Psoas muscle (tissue), 8 donors: ENCODE results near the gene CLCN5. TPM values are rescaled to one million over a fixed set of nuclear protein-coding genes. Genes with fewer than 3 reads are reported as not detected.

Source experiments
- ATAC-seq, 4 donors: fragments of 200-7000 bp; cut with Tn5 transposase; one replicate each; pipeline ENCODE4 v1.9.1; 2020; ENCODE audit warnings: moderate library complexity in 3 of 4, mild to moderate bottlenecking in 2 of 4
- DNase-seq, 2 donors: peaks; one replicate each; pipeline ENCODE4 v3.0.0-alpha.2; 2020
- H3K27ac ChIP-seq: fragments of 200-600 bp; one replicate; pipeline ENCODE4 v1.8.0; 2022
- H3K27me3 ChIP-seq, 3 donors: fragments of 200-600 bp in 1 of 3; one replicate each; pipeline versions ENCODE4 v1.6.1 to v1.8.0; 2013 to 2022; ENCODE audit warnings: low read length in 2 of 3, mild to moderate bottlenecking in 2 of 3, moderate library complexity in 1 of 3; ENCODE audit not compliant: insufficient read depth in 3 of 3
- H3K36me3 ChIP-seq, 2 donors: fragments of 200-600 bp in 1 of 2; one replicate each; pipeline versions ENCODE4 v1.6.1 to v1.8.0; 2013 to 2022; ENCODE audit warnings: low read depth in 1 of 2, mild to moderate bottlenecking in 1 of 2, moderate library complexity in 1 of 2; ENCODE audit not compliant: insufficient read depth in 1 of 2
- H3K4me1 ChIP-seq: fragments of 200-600 bp; one replicate; pipeline ENCODE4 v1.8.0; 2022
- H3K4me3 ChIP-seq: fragments of 200-600 bp; one replicate; pipeline ENCODE4 v1.8.0; 2022; ENCODE audit warnings: mild to moderate bottlenecking
- H3K9me3 ChIP-seq: fragments of 200-600 bp; one replicate; pipeline ENCODE4 v1.8.0; 2022
- CTCF ChIP-seq: fragments of 200-600 bp; IDR thresholded peaks from one replicate; pipeline ENCODE4 v1.8.0; 2022; ENCODE audit warnings: antibody characterized with exemption
- WGBS, 3 donors: extraction: QIAGEN DNeasy Blood & Tissue Kit; methylation state at CpG; one replicate each; pipeline versions ENCODE4 v1.1.6 to v1.1.7; 2013; 5-methylcytosine and 5-hydroxymethylcytosine counted together
- intact Hi-C, 2 donors: fragments of 100-400 bp; cut with DNase I; formaldehyde crosslinking; loops; one replicate each; pipeline versions ENCODE4 v1.11.0 to v1.14.2; 2022
- polyA plus RNA-seq, 3 donors: library from polyadenylated mRNA; stranded (reverse); fragments of 200-250 nt; gene quantifications; one replicate each; pipeline ENCODE4 v1.2.3, GENCODE V29; 2013
- total RNA-seq, 4 donors: library from RNA; stranded (reverse); fragmentation: NEBNext Ultra II Directional in 2 of 4; extraction: Animal tissue kit (Norgen Biotek cat#: 25700) in 2 of 4; gene quantifications; one replicate each; pipeline versions ENCODE4 v1.2.1 to v1.2.4, GENCODE V29; 2021 to 2023
- donor health status: healthy with polysubstance abuse.
- donor health status: DM: no; HTN: no; CAD: no; lungs with moderate emphysema.
- donor health status: Bipolar disorder and iron deficiency.
- donor health status: healthy.
- donor health status: DM: yes; HTN: yes; CAD: no.
- donor health status: DM: no; HTN: no; CAD: no.
- donor health status: DM: no; HTN: no; CAD: no.
- donor health status: DM: yes; HTN: yes; CAD: no.

The CLCN5 gene
- total and polyA plus RNA-seq, 7 donors: 1.9 to 11.3 (median 6.5) TPM

GRCh38 chrX:50068285-50068563, 145.8 kb downstream of the CLCN5 start:
- Histone ChIP-seq H3K9me3 (no peaks in the 10 kb centered on the region), H3K4me3 (no peak overlapping the region), H3K27me3 (no peaks in the 10 kb centered on the region), H3K27ac (no peak overlapping the region), H3K4me1 (no peaks in the 10 kb centered on the region), H3K36me3 (peaks cover 0 to 17% of the 10 kb centered on the region in 2 donors)
- DNase-seq: no peak
- 66 to 97% (median 92%) methylated on average over 2 of the region's 2 CpGs for WGBS, 3 donors
- no peak for ATAC-seq
- intact Hi-C loops: no loop called here
- TF ChIP-seq CTCF: no peak

GRCh38 chrX:50068893-50069292, 146.5 kb downstream of the CLCN5 start:
- intact Hi-C loops: no loop called here
- 79 to 98% (median 92%) methylated on average over 2 of the region's 2 CpGs for WGBS, 3 donors
- ATAC-seq: no peak
- Histone ChIP-seq H3K4me1 (no peaks in the 10 kb centered on the region), H3K36me3 (peaks cover 0 to 17% of the 10 kb centered on the region in 2 donors), H3K9me3 (no peaks in the 10 kb centered on the region), H3K4me3 (no peak overlapping the region), H3K27ac (no peak overlapping the region), H3K27me3 (no peaks in the 10 kb centered on the region)
- no peak for TF ChIP-seq CTCF
- no peak for DNase-seq

- no peak for TF ChIP-seq CTCF
- Histone ChIP-seq H3K9me3 (no peaks in the 10 kb centered on the region), H3K36me3 (peaks cover 0 to 24% of the 10 kb centered on the region in 2 donors), H3K27ac (no peak overlapping the region), H3K4me3 (no peak overlapping the region), H3K27me3 (no peaks in the 10 kb centered on the region), H3K4me1 (no peaks in the 10 kb centered on the region)
- DNase-seq (no peak), ATAC-seq (no peak)
- WGBS, 3 donors: 68 to 94% (median 68%) methylated on average over 1 of the region's 1 CpG
- intact Hi-C loops: no loop called here
These were observed 149.1 kb downstream of the CLCN5 start for GRCh38 chrX:50071494-50071893.

- Histone ChIP-seq H3K27ac (no peak overlapping the region), H3K27me3 (no peaks in the 10 kb centered on the region), H3K4me3 (no peak overlapping the region), H3K36me3 (peaks cover 0 to 28% of the 10 kb centered on the region in 2 donors), H3K4me1 (no peaks in the 10 kb centered on the region), H3K9me3 (no peaks in the 10 kb centered on the region)
- intact Hi-C loops: no loop called here
- 88 to 94% (median 89%) methylated on average over 1 of the region's 1 CpG for WGBS, 3 donors
- no peak for ATAC-seq
- DNase-seq: no peak
- no peak for TF ChIP-seq CTCF
These were observed 149.7 kb downstream of the CLCN5 start for GRCh38 chrX:50072110-50072509.

GRCh38 chrX:50073601-50074000, 151.2 kb downstream of the CLCN5 start:
- Histone ChIP-seq H3K27ac (no peak overlapping the region), H3K9me3 (no peaks in the 10 kb centered on the region), H3K4me3 (no peak overlapping the region), H3K27me3 (no peaks in the 10 kb centered on the region), H3K4me1 (no peaks in the 10 kb centered on the region), H3K36me3 (peaks cover 0 to 29% of the 10 kb centered on the region in 2 donors)
- WGBS, 3 donors: 58 to 88% (median 83%) methylated on average over 2 of the region's 2 CpGs
- intact Hi-C loops: no loop called here
- DNase-seq: no peak
- no peak for TF ChIP-seq CTCF
- ATAC-seq: no peak
